GM18507 (cell line): Measurements from ENCODE around the gene PATL2.
"Not testable (repeated sequence)": the region's sequence is repeated elsewhere in the genome, so short reads cannot be mapped to it uniquely, and the experiment has no call there.

Experiments
- DNase-seq: peaks from one replicate; pipeline ENCODE4 v3.0.0; 2011; ENCODE audit warnings: low read depth; ENCODE audit not compliant: insufficient read length; ENCODE audit errors: extremely low spot score
- FAIRE-seq: peaks from 2 replicates; lab custom pipeline; 2011; peaks lifted over from hg19 to GRCh38; lab: Jason Lieb, UNC

Gene PATL2

DNA sequence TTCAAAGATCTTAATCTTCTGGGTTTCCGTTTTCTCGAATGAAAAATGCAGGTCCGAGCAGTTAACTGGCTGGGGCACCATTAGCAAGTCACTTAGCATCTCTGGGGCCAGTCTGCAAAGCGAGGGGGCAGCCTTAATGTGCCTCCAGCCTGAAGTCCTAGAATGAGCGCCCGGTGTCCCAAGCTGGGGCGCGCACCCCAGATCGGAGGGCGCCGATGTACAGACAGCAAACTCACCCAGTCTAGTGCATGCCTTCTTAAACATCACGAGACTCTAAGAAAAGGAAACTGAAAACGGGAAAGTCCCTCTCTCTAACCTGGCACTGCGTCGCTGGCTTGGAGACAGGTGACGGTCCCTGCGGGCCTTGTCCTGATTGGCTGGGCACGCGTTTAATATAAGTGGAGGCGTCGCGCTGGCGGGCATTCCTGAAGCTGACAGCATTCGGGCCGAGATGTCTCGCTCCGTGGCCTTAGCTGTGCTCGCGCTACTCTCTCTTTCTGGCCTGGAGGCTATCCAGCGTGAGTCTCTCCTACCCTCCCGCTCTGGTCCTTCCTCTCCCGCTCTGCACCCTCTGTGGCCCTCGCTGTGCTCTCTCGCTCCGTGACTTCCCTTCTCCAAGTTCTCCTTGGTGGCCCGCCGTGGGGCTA lies at the start of gene PATL2, which contains the start of gene B2M:
Gene PATL2, minus strand, starts transcription at position 228 of the 647 bp plus-strand sequence. CDS start 34,833 bp downstream, outside the sequence.
Gene B2M, plus strand, starts transcription at position 422 of the 647 bp plus-strand sequence. Its CDS starts 30 bp downstream, at position 452.
- DNase-seq (peak; percentile 79), FAIRE-seq (peak; percentile 97)

- no peak for DNase-seq
- no peak for FAIRE-seq
Observed at GRCh38 chr15:44753345-44753744, 42.2 kb upstream of the PATL2 start.

- not testable (repeated sequence) for DNase-seq, FAIRE-seq
Observed at GRCh38 chr15:44743454-44743853, 32.3 kb upstream of the PATL2 start.

GRCh38 chr15:44739222-44739847 lies 28.2 kb upstream of the PATL2 start:
- FAIRE-seq, DNase-seq: not testable (repeated sequence)

DNA sequence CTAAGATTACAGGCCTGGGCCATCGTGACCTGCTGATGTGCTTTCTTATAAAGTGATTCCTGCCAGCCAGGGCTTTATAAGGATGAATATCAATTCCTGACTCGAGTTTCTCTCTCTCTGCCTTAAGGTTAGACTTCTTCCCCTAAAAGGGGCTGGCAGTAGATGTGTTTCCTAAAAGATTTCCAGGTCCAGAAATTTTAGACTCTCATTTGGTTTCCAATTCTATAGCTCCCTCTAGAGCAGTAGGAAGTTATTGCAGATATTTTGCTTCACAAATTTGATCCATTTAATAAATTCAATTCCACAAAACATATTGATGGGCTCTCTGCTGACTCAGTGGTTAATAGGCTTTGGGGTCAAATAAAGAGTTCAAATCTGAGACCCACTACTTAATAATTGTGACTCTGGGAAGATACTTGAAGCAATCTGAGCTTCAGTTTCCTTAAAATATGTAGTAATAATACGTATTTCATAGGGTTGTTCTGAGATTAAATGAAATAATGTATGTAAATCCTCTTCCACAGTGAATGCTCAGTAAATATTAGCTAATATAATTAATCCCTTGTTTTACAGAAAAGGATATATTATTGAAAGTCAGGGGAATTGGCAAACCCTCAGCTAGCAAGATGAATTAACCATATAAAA lies 27.3 kb upstream of the PATL2 start:
- DNase-seq (no peak), FAIRE-seq (peak; percentile 75)

GRCh38 chr15:44736181-44736765 lies 25.1 kb upstream of the PATL2 start, which contains the start of gene TRIM69:
TRIM69 (plus strand) TSS chr15:44736528; CDS start chr15:44736705, 177 bp downstream.
- DNase-seq (no peak), FAIRE-seq (no peak)

DNA sequence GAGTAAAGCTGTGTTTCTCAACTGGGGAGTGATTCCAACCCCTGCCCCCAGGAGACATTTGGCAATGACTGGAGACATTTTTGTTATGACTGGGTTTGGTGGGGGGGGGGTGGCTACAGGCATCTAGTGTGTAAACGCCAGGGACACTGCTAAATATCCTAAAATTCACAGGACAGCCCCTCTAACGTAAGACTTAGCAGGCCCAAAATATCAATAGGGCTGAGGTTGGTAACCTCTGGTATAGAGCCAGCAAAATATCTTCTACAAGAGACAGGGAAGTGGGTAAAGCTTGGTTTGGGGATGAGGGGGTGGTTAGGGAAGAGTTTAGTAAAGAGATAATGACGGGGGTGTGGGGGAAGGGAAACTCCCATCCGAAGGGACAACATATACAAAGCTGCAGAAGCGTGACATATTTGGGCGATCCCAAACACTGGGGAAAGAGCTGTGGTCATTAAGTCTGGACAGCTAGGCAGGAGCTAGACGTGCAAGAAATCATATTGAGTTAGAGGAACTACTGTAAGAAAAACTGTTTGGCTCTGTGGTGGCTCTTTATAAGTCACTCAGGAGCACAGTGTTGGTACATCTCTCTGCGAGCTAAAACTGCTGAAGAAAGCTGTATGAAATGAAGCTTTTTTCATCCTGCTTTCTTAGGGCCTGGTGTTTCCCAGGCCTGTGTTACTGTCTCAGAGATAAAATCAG lies 24.5 kb upstream of the PATL2 start:
- FAIRE-seq, result peak; percentile 76
- no peak for DNase-seq

DNA sequence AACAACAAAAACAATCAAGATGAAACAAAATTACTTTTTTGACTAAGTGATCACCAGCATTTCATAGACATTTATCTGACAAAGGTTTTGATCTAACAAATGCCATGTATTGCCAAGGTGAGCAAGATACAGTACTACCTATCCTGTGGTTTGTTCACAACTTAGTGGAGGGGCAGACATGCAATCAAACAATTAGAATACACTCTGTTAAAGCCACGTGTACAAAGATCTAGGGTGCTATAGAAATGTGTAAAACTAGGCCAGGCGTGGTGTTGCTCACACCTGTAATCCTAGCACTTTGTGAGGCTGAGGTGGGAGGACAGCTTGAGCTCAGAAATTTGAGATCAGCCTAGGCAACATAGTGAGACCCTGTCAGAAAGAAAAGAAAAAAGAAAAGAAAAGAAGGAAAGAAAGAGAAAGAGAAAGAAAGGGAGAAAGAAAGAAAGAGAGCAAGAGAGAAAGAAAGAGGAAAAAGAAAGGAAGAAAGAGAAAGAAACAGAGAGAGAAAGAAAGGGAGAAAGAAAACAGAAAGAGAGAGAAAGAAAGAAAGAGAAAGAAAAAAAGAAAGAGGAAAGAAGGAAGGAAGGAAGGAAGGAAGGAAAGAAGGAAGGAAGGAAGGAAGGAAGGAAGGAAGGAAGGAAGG lies 23.8 kb upstream of the PATL2 start:
- peak; percentile 9 for FAIRE-seq

DNA sequence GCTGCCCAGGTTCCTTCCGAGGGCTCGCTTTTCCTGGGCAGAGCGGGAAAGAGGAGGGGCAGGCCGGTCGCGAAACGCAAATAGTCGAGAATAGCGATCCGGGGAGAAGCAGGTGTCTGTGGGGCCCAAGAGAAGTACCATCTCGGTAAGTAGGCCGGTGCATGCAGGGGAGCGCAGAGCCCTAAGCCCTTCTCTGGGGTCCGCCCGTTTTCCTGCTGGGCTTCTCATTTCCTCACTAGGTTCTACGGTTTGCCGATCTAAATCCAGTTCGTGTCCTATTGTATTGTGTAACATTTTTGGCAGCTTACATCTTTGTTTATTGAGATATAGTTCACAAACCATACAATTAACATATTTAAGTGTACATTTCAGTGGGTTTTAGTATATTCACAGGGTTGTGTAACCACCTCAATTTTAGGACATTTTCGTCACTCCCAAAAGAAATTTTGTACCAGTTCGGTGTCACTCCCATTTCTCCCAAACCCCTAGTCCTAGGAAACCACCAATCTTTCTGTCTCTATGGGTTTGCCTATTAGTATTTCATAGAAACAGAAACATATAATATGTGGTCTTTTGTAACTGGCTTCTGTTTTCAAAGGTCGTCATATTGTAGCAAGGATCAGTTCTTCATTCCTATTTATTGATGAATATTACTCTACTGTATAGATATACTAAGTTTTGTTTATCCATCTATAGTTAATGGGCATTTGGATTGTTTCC lies 18.4 kb upstream of the PATL2 start:
- FAIRE-seq (no peak), DNase-seq (no peak)

More for the DNA sequence above, 23.8 kb upstream of the PATL2 start:
- no peak for DNase-seq

DNA sequence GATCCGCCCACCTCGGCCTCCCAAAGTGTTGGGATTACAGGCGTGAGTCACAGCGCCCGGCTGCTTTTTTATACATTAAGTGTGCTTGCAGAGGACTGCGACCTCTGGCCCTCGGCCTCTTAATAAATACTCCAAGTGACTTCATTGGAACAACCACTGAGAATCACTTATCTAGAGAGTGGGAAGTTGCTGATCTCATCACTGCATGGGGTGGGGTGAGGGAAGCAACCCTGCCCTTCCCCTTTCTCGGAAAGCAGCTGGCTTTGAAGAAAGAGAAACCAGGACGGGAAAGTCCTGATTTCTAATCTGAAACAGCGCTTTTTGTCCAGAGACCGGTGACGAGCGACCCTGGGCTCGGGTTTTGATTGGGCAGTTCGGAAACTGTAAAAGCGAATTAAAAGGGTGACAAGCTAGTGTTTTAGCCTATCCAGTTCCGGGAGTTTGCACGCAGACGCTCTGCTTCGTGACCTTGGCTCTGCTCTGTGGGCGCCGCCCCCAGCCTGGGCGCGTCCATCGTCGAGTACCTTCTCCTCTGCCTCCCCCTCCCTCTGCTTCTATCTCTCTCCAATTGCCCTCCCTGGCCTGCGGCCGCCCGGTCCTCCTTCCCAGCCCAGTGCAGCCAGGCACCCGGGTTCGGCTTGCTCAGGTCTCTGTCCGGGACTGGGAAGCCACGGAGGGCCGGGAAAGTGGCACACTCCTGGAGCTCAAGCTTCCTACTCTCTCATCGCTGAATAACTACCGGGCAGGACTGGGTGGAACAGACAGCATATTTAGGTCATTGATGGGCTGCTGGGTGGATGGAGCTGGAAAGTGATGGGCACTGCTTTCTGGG lies 17.7 kb upstream of the PATL2 start:
- FAIRE-seq, result peak; percentile 99
- DNase-seq, result peak; percentile 49

DNA sequence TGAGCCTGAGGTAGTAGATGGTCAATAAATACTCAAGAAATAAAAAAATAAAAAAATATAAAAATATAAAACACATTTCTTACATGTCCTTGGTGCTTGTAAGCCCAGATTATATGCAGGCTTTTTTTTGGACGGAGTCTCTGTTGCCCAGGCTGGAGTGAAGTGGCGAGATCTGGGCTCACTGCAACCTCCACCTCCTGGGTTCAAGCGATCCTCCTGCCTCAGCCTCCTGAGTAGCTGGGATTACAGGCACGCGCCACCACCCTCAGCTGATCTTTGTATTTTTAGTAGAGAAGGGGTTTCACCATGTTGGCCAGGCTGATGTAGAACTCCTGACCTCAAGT lies 17.1 kb upstream of the PATL2 start:
- not testable (repeated sequence) for FAIRE-seq, DNase-seq

GRCh38 chr15:44727485-44728231 lies 16.5 kb upstream of the PATL2 start:
- FAIRE-seq (peak; percentile 75), DNase-seq (no peak)

DNA sequence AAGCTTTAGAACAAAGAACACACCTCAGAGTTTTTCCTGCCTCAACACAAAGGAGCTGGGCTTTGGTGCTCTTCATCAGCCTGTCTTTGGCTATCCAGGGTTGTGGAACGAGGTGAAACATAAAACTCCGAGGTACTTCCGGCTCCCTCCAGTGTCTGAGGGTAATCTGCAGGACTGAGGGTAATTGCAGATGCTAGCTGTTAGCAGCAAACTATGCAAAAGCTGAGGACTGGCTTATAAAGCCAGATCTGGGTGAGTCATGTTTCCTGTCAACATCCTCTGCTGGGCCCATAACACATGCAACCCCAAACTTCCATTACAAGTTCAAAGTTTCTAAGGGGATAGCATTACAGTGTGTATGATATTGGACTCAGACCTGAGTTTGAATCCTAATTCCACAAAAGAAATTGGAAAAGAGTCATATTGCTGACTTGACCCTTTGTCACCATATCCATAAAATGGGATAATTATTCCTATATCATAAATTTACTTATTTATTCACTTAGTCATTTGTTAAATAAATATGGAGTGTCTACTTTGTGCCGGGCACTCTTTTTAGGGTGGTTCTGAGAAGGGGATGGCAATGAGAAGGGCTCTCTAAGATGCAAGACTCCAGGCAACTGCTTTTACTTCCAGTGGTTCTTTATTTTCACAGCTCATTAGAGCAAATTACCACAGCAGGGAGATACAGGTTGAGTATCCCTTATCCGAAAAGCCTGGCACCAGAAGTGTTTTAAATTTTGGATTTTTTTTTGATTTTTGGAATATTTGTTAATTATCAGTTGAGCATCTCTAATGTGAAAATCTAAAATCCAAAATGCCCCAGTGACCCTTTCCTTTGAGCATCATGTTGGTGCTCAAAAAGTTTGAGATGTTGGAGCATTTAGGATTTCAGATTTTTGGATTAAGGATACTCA lies 15.7 kb upstream of the PATL2 start:
- peak; percentile 98 for FAIRE-seq
- DNase-seq, result no peak

- DNase-seq, result no peak
- no peak for FAIRE-seq
Observed at GRCh38 chr15:44726136-44726535, 15.0 kb upstream of the PATL2 start.

DNA sequence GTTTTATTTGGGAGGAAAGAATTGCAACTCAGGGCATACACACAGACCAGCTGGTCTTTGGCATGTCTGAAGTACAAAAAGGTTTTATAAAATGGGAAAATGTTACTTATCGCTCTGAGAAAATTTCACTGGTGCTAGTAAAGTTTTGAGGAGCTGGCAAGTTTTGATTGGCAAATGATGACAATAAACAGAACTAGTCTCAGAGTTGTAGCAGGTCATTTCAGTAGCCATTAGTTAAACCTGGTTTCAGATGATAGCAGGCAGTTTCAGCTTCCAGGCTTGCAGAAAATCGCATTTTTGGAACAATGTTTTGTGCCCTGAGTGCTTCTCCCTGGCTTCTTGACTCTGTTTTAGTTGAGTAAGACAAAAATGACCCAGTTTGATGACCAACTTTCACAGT lies 10.9 kb upstream of the PATL2 start:
- DNase-seq (no peak), FAIRE-seq (peak; percentile 80)
